Measurements from ENCODE around the gene CBLB.

The CBLB gene

GRCh38 chr3:105906836-105907235 is 38.0 kb upstream of the CBLB start:
- TF ChIP-seq CTCF (IDR thresholded peaks at IDR 0.05; ENCODE audit: low read depth, low read length), result no peak
- H3K4me3 ChIP-seq (ENCODE audit: low read depth, low read length), result no peak overlapping the region

- no peak for TF ChIP-seq CTCF (IDR thresholded peaks at IDR 0.05; ENCODE audit: low read depth, low read length)
- H3K4me3 ChIP-seq (ENCODE audit: low read depth, low read length), result no peak overlapping the region
These were observed 37.5 kb upstream of the CBLB start for GRCh38 chr3:105906345-105906744.

GRCh38 chr3:105905328-105905727 is 36.5 kb upstream of the CBLB start:
- TF ChIP-seq CTCF (IDR thresholded peaks at IDR 0.05; ENCODE audit: low read depth, low read length), result no peak
- no peak overlapping the region for H3K4me3 ChIP-seq (ENCODE audit: low read depth, low read length)

GRCh38 chr3:105904678-105905284 is 36.0 kb upstream of the CBLB start:
- no peak for TF ChIP-seq CTCF (IDR thresholded peaks at IDR 0.05; ENCODE audit: low read depth, low read length)
- H3K4me3 ChIP-seq (ENCODE audit: low read depth, low read length), result no peak overlapping the region

- H3K4me3 ChIP-seq (ENCODE audit: low read depth, low read length), result no peak overlapping the region
These were observed 35.4 kb upstream of the CBLB start for GRCh38 chr3:105904251-105904650.

GRCh38 chr3:105899516-105899915 is 30.7 kb upstream of the CBLB start:
- H3K4me3 ChIP-seq (ENCODE audit: low read depth, low read length), result no peak overlapping the region
- no peak for TF ChIP-seq CTCF (IDR thresholded peaks at IDR 0.05; ENCODE audit: low read depth, low read length)

More at GRCh38 chr3:105904251-105904650, 35.4 kb upstream of the CBLB start:
- no peak for TF ChIP-seq CTCF (IDR thresholded peaks at IDR 0.05; ENCODE audit: low read depth, low read length)

GRCh38 chr3:105891101-105891500 is 22.3 kb upstream of the CBLB start:
- no peak for TF ChIP-seq CTCF (IDR thresholded peaks at IDR 0.05; ENCODE audit: low read depth, low read length)
- H3K4me3 ChIP-seq (ENCODE audit: low read depth, low read length), result no peak overlapping the region

Data from WI38 (cell line).